Adipocyte (in vitro differentiated cells): ENCODE data around the gene CCNL1.
A peak's percentile ranks its signal among the peaks of the same experiment; 100 is the strongest.

Experiments used
- DNase-seq: peaks from one replicate; pipeline ENCODE4 v3.0.0-alpha.2; 2015; ENCODE audit warnings: low read depth
- H3K27me3 ChIP-seq: replicated peaks from 2 replicates; pipeline ENCODE4 v1.7.0; 2013; ENCODE audit warnings: mild to moderate bottlenecking, low read length, moderate library complexity; ENCODE audit not compliant: control insufficient read depth, insufficient read depth
- H3K36me3 ChIP-seq: 2 replicates; pipeline ENCODE4 v1.7.0; 2013; ENCODE audit warnings: low read length, mild to moderate bottlenecking, moderate library complexity; ENCODE audit not compliant: control insufficient read depth, insufficient read depth, severe bottlenecking
- H3K4me1 ChIP-seq: 2 replicates; pipeline ENCODE4 v1.7.0; 2013; ENCODE audit warnings: mild to moderate bottlenecking, low read length, moderate library complexity; ENCODE audit not compliant: control insufficient read depth, insufficient read depth
- H3K4me3 ChIP-seq: 2 replicates; pipeline ENCODE4 v1.7.0; 2013; ENCODE audit warnings: mild to moderate bottlenecking, low read length, moderate library complexity
- H3K9ac ChIP-seq: 2 replicates; pipeline ENCODE4 v1.7.0; 2013; ENCODE audit warnings: mild to moderate bottlenecking, low read length, moderate library complexity
- H3K9me3 ChIP-seq: 2 replicates; pipeline ENCODE4 v1.7.0; 2013; ENCODE audit warnings: mild to moderate bottlenecking, low read length, moderate library complexity; ENCODE audit not compliant: control insufficient read depth

The CCNL1 gene

DNA sequence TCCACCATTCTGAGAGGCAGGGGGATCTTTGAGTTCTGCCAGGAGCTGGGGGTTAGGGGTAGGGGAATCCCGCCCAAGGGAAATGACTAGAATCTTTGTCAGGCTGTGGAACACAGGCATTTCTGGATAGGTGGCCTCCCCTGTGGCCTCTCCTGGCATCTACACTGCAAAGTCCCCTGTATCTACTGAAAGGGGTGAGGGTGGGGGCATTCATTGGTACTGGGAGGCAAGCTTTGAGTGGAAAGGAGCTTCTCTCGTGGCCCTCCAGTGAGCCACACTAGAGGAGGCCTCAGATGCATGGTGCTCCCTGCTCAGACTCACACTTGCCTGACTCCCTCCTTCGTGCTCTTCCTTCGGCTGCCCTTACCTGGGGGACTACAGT, 59.9 kb downstream of the CCNL1 start:
- Histone ChIP-seq H3K4me3 (no peak overlapping the region), H3K36me3 (no peaks in the 10 kb centered on the region), H3K4me1 (peaks cover 50% of the 10 kb centered on the region), H3K27me3 (no peaks in the 10 kb centered on the region), H3K9me3 (no peaks in the 10 kb centered on the region), H3K9ac (no peak overlapping the region)
- DNase-seq: no peak

DNA sequence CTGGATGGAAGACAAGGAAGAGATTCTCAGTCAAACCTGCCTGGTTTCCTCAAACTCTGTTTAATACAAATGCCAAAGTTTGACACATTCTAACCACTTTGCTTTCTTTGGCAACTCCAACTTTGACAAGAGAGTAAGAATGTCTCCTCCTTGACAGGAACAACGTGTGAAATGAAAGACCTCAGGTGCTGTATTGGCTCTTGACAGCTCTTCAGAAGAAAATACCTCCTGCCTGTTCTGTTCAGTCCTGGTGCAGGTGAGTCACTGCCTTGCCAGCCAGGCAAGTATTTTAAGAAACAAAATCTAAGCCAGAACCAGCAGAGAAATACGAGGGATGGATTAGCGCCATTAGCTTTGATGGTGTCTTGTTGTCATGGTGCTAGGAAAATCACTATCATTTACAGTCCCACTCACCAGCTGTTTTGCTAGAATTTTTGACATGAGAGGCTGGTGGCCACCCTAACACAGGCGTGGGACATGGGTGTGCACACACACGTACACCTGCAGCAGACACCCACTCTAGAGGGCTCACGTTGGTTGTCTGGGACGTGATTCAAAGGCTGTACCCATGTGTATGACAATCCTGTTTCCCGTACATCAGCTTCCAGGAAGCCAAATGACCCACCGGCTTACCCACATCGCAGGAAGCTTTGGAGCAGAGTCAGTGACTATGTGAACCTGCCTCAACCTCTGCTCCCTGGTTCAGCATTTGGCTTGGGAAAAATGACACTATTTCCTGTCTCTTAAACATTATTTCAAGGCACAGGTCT, 60.4 kb downstream of the CCNL1 start:
- Histone ChIP-seq H3K4me1 (peaks cover 45% of the 10 kb centered on the region), H3K36me3 (no peaks in the 10 kb centered on the region), H3K27me3 (no peaks in the 10 kb centered on the region), H3K4me3 (no peak overlapping the region), H3K9me3 (no peaks in the 10 kb centered on the region), H3K9ac (peak overlapping the region; percentile 3)
- DNase-seq: no peak

DNA sequence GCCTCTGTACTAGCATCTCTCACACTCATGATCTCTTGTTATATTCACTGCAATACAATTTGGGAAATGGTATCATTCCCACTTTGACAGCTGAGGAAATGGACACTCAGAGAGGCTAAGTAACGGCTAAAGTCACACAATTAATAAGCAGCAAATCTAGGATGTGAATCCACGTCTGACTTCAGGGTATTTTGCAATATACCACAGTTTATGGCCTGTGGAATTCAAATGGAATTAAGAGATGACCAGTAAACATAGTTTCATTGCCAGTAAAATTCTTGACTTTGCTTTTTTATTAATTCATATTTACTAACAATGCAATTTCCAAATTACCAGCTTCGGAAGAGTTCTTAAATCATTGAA, 61.1 kb downstream of the CCNL1 start:
- peak; percentile 56 for DNase-seq
- Histone ChIP-seq H3K9ac (peak overlapping the region; percentile 3), H3K9me3 (no peaks in the 10 kb centered on the region), H3K27me3 (no peaks in the 10 kb centered on the region), H3K36me3 (no peaks in the 10 kb centered on the region), H3K4me3 (no peak overlapping the region), H3K4me1 (peaks cover 38% of the 10 kb centered on the region)

DNA sequence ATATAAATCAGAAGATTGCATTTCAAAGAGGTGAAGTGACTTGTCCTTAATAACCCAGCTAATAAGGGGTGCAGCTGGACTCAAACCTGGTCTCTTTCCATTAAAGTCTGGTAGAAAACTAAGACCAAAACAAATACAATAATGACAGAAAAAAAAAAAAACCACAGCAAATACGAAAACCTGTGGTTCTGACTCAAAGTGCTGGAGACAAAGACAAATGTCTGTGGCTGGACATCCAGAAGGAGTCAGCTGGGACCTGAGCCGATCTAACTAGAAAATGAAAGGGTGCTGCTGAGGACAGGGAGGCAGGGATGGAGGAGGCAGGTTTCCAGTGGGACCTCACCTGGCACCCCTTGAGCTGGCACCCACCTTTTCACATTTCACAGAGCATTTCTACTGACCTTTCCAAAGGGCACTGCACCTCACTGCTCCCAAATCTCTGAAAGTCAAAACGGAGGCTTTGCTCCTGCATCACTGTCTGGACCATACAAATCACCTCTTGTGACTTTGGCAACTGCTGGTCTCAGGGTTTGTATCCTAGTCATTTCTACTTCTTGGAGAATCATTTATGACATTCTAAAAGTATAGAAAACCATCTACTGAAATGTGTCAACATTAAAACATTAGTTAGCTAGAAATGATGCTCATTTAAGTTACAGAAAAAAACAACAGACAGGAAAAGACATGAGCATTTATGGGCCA, 61.7 kb downstream of the CCNL1 start:
- peaks cover 33% of the 10 kb centered on the region for H3K4me1 ChIP-seq
- no peak for DNase-seq
- H3K36me3 ChIP-seq: no peaks in the 10 kb centered on the region
- no peak overlapping the region for H3K4me3 ChIP-seq
- no peak overlapping the region for H3K9ac ChIP-seq
- H3K27me3 ChIP-seq: no peaks in the 10 kb centered on the region
- H3K9me3 ChIP-seq: no peaks in the 10 kb centered on the region
